Keratinocyte (primary cell): ENCODE measurements around the gene VKORC1. TPM values are rescaled to one million over a fixed set of nuclear protein-coding genes. Genes with fewer than 3 reads are reported as not detected.

Experiments used
- DNase-seq: peaks from one replicate; pipeline ENCODE4 v3.0.0-alpha.2; 2011; ENCODE audit warnings: low read depth, missing footprints, low spot score
- FAIRE-seq: peaks from 2 replicates; lab custom pipeline; 2011; peaks lifted over from hg19 to GRCh38; lab: Jason Lieb, UNC
- H2AFZ ChIP-seq: 2 replicates; pipeline ENCODE4 v1.6.0; 2012; ENCODE audit warnings: low read length, control low read depth, inconsistent platforms; ENCODE audit not compliant: control insufficient read depth
- H3K27ac ChIP-seq: 2 replicates; pipeline ENCODE4 v1.5.1; 2011; ENCODE audit warnings: low read length; ENCODE audit not compliant: control insufficient read depth, insufficient read depth
- H3K27me3 ChIP-seq: 3 replicates; pipeline ENCODE4 v1.6.0; 2011; ENCODE audit warnings: low read length; ENCODE audit not compliant: control insufficient read depth, insufficient read depth; ENCODE audit errors: extremely low read depth
- H3K36me3 ChIP-seq, 2 experiments: 2 replicates in 1 of 2; 3 replicates in 1 of 2; pipeline ENCODE4 v1.5.1; 2011; ENCODE audit warnings: low read length in 2 of 2, mild to moderate bottlenecking in 1 of 2; ENCODE audit not compliant: control insufficient read depth in 2 of 2, insufficient read depth in 2 of 2; ENCODE audit errors: extremely low read depth in 1 of 2
- H3K4me1 ChIP-seq: 3 replicates; pipeline ENCODE4 v1.5.1; 2011; ENCODE audit warnings: low read length; ENCODE audit not compliant: control insufficient read depth, insufficient read depth; ENCODE audit errors: extremely low read depth
- H3K4me2 ChIP-seq: 3 replicates; pipeline ENCODE4 v1.6.0; 2011; ENCODE audit warnings: low read depth, low read length; ENCODE audit not compliant: control insufficient read depth, insufficient read depth; ENCODE audit errors: extremely low read depth
- H3K4me3 ChIP-seq, 3 experiments: fragments of 200-600 bp in 1 of 3; sonication (generic) in 1 of 3; 2 replicates in 2 of 3; 3 replicates in 1 of 3; pipeline ENCODE4 v1.5.1; 2011 to 2016; ENCODE audit warnings: low read length in 3 of 3, mild to moderate bottlenecking in 3 of 3, control low read depth in 2 of 3, inconsistent platforms in 1 of 3, low read depth in 1 of 3, mixed read lengths in 1 of 3, mixed run types in 1 of 3, moderate library complexity in 1 of 3; ENCODE audit not compliant: control insufficient read depth in 2 of 3, insufficient read depth in 2 of 3; ENCODE audit errors: extremely low read depth in 1 of 3
- H3K79me2 ChIP-seq: 2 replicates; pipeline ENCODE4 v1.6.0; 2012; ENCODE audit warnings: low read length; ENCODE audit not compliant: control insufficient read depth, insufficient read depth
- H3K9ac ChIP-seq: 3 replicates; pipeline ENCODE4 v1.6.0; 2011; ENCODE audit warnings: low read length; ENCODE audit not compliant: control insufficient read depth, insufficient read depth; ENCODE audit errors: extremely low read depth
- H3K9me1 ChIP-seq: 3 replicates; pipeline ENCODE4 v1.6.0; 2011; ENCODE audit warnings: low read length; ENCODE audit not compliant: control insufficient read depth, insufficient read depth; ENCODE audit errors: extremely low read depth
- H3K9me3 ChIP-seq: 2 replicates; pipeline ENCODE4 v1.5.1; 2012; ENCODE audit warnings: low read depth, low read length; ENCODE audit not compliant: control insufficient read depth
- H4K20me1 ChIP-seq: 3 replicates; pipeline ENCODE4 v1.6.0; 2011; ENCODE audit warnings: low read length; ENCODE audit not compliant: control insufficient read depth, insufficient read depth; ENCODE audit errors: extremely low read depth
- CTCF ChIP-seq, 3 experiments: IDR thresholded peaks in 1 of 3; conservative IDR thresholded peaks in 1 of 3; optimal IDR thresholded peaks in 1 of 3; 2 replicates in 2 of 3; 3 replicates in 1 of 3; pipeline versions ENCODE3 to v1.5.1; 2011; ENCODE audit warnings: low read length in 3 of 3, mild to moderate bottlenecking in 3 of 3, moderate library complexity in 2 of 3, control low read depth in 1 of 3, inconsistent platforms in 1 of 3; ENCODE audit not compliant: insufficient read depth in 2 of 3; ENCODE audit errors: extremely low read depth in 1 of 3
- EZH2 ChIP-seq: IDR thresholded peaks from one replicate; pipeline ENCODE4 v1.6.1; 2012; ENCODE audit warnings: inconsistent platforms, mild to moderate bottlenecking, low read length, moderate library complexity
- dilution Hi-C: fragments of 300-500 bp; cut with MboI; formaldehyde crosslinking; loops from one replicate; pipeline ENCODE4 v1.7.0; 2020; ENCODE audit warnings: low sequenced_read_pairs; ENCODE audit not compliant: extremely low pct_ligation_motif_present
- polyA plus RNA-seq, 5 experiments: library from polyadenylated mRNA; depleted of rRNA in 3 of 5; stranded (reverse) in 3 of 5; stranded (forward) in 1 of 5; unstranded in 1 of 5; fragments of >200 nt; gene quantifications; 1 replicate in 1 of 5; 2 replicates in 3 of 5; 3 replicates in 1 of 5; pipeline versions ENCODE4 v1.2.1 to v1.2.3, GENCODE V29; 2011 to 2012; ENCODE audit warnings: missing spikeins in 2 of 5, low read depth in 1 of 5, low replicate concordance in 1 of 5

VKORC1 gene
- polyA plus RNA-seq, 1 donor (not counting 4 experiments of a cell fraction or from before 2014, with no cell fraction given) = 73.6 TPM

- Histone ChIP-seq H3K4me2 (no peak overlapping the region), H3K9me3 (no peaks in the 10 kb centered on the region), H3K4me1 (peaks cover 44% of the 10 kb centered on the region), H4K20me1 (peaks cover 3% of the 10 kb centered on the region), H3K27me3 (no peaks in the 10 kb centered on the region), H3K9ac (no peak overlapping the region), H3K36me3 (peaks cover 12 to 35% of the 10 kb centered on the region in 2 experiments), H3K4me3 (no peak overlapping the region), H3K9me1 (peaks cover 7% of the 10 kb centered on the region), H3K27ac (no peak overlapping the region), H2AFZ (no peak overlapping the region), H3K79me2 (peaks cover 22% of the 10 kb centered on the region)
- no peak for TF ChIP-seq EZH2
- TF ChIP-seq CTCF (optimal IDR thresholded peaks at IDR 0.05 in 1 of 3, IDR thresholded peaks at IDR 0.05 in 1 of 3, conservative IDR thresholded peaks at IDR 0.05 in 1 of 3; ENCODE audit: extremely low read depth in 1 of 3, insufficient read depth in 2 of 3, low read length in 3 of 3) = no peak
- dilution Hi-C loops = no loop called here
- FAIRE-seq (no peak), DNase-seq (no peak)
Observed at GRCh38 chr16:31129568-31130335, 35.2 kb upstream of the VKORC1 start.

GRCh38 chr16:31128711-31129567 lies 34.3 kb upstream of the VKORC1 start:
- H3K4me3 ChIP-seq = no peak overlapping the region
- H2AFZ ChIP-seq = no peak overlapping the region
- H3K4me1 ChIP-seq = peaks cover 35% of the 10 kb centered on the region
- peaks cover 5% of the 10 kb centered on the region for H3K9me1 ChIP-seq
- H4K20me1 ChIP-seq = peaks cover 2% of the 10 kb centered on the region
- no peaks in the 10 kb centered on the region for H3K27me3 ChIP-seq
- peaks cover 15% of the 10 kb centered on the region for H3K79me2 ChIP-seq
- H3K9me3 ChIP-seq = no peaks in the 10 kb centered on the region
- peaks cover 12 to 35% of the 10 kb centered on the region in 2 experiments for H3K36me3 ChIP-seq
- TF ChIP-seq CTCF (optimal IDR thresholded peaks at IDR 0.05 in 1 of 3, IDR thresholded peaks at IDR 0.05 in 1 of 3, conservative IDR thresholded peaks at IDR 0.05 in 1 of 3; ENCODE audit: extremely low read depth in 1 of 3, insufficient read depth in 2 of 3, low read length in 3 of 3) (no peak), EZH2 (no peak)
- dilution Hi-C loops = no loop called here
- DNase-seq (no peak), FAIRE-seq (no peak)
- peak overlapping the region; percentile 4 for H3K27ac ChIP-seq
- H3K9ac ChIP-seq = no peak overlapping the region
- no peak overlapping the region for H3K4me2 ChIP-seq
